Esophagus muscularis mucosa (tissue), 4 donors: ENCODE data around the gene LMBRD2.

Experiments
- EP300 ChIP-seq: sonication (generic); formaldehyde crosslinking; IDR thresholded peaks from one replicate; pipeline ENCODE4 v1.6.1; 2017; ENCODE audit warnings: antibody characterized with exemption
- POLR2A ChIP-seq: fragments of 450-650 bp; IDR thresholded peaks from one replicate; pipeline ENCODE4 v1.6.1; 2017; ENCODE audit warnings: antibody characterized with exemption, moderate library complexity, mild to moderate bottlenecking, low read depth
- POLR2AphosphoS5 ChIP-seq, 2 donors: sonication (generic); formaldehyde crosslinking; IDR thresholded peaks; one replicate each; pipeline ENCODE4 v1.6.1; 2017; ENCODE audit warnings: antibody characterized with exemption in 2 of 2
- TF ChIP-seq, protein P1 (sequence below), 3 experiments: fragments of 200-600 bp in 2 of 3; fragments of 450-650 bp in 1 of 3; sonication (generic) in 2 of 3; IDR thresholded peaks; one replicate each; pipeline ENCODE4 v1.5.1; 2017 to 2019; ENCODE audit warnings: antibody characterized with exemption in 3 of 3, mild to moderate bottlenecking in 2 of 3, moderate library complexity in 1 of 3

DNA sequence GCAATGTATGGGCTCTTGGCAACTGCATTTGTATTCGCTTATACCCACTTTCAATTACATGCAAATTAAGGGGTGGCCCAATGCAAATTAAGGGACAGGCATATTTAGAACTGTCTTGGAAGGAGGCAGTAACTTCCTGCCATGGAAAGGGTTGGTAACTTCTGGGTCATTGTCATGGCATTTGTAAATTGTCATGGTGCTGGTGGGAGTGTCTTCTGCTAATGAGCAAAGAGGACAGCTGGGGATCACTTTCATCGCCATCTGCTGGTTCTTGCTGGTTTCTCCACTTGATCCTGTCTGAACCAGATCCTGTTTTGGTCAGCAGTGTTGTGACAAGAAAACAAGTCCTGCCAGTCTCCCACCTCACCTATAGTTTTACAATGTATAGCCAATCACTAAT lies 61.7 kb downstream of the LMBRD2 start:
- TF ChIP-seq POLR2A (no peak), EP300 (no peak), POLR2AphosphoS5 (IDR thresholded peaks at IDR 0.05) (no peak)
- TF ChIP-seq, protein P1, sequence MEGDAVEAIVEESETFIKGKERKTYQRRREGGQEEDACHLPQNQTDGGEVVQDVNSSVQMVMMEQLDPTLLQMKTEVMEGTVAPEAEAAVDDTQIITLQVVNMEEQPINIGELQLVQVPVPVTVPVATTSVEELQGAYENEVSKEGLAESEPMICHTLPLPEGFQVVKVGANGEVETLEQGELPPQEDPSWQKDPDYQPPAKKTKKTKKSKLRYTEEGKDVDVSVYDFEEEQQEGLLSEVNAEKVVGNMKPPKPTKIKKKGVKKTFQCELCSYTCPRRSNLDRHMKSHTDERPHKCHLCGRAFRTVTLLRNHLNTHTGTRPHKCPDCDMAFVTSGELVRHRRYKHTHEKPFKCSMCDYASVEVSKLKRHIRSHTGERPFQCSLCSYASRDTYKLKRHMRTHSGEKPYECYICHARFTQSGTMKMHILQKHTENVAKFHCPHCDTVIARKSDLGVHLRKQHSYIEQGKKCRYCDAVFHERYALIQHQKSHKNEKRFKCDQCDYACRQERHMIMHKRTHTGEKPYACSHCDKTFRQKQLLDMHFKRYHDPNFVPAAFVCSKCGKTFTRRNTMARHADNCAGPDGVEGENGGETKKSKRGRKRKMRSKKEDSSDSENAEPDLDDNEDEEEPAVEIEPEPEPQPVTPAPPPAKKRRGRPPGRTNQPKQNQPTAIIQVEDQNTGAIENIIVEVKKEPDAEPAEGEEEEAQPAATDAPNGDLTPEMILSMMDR (IDR thresholded peaks at IDR 0.05) = no peak
